ENCODE data around the gene FMN1. TPM values are rescaled to one million over a fixed set of nuclear protein-coding genes. Genes with fewer than 3 reads are reported as not detected.

FMN1 gene
- total RNA-seq, 1 donor from 2014 or later: 20.1 TPM

GRCh38 chr15:33034588-33034987, 159.9 kb downstream of the FMN1 start:
- no peaks in the 10 kb centered on the region for H3K27me3 ChIP-seq
- H3K36me3 ChIP-seq: no peaks in the 10 kb centered on the region
- H3K9me3 ChIP-seq: no peaks in the 10 kb centered on the region
- no peak for DNase-seq (ENCODE audit: extremely low spot score in 2 of 2)
- no peaks in the 10 kb centered on the region for H3K4me1 ChIP-seq
- H3K27ac ChIP-seq: no peak overlapping the region
- intact Hi-C loops (cut with DNase I): no loop called here
- H3K4me3 ChIP-seq: no peak overlapping the region
- TF ChIP-seq CTCF (IDR thresholded peaks at IDR 0.05) (no peak), POLR2AphosphoS5 (IDR thresholded peaks at IDR 0.05; ENCODE audit: insufficient read depth in 1 of 2, low read depth in 1 of 2) (no peak), POLR2A (IDR thresholded peaks at IDR 0.05) (no peak)

DNA sequence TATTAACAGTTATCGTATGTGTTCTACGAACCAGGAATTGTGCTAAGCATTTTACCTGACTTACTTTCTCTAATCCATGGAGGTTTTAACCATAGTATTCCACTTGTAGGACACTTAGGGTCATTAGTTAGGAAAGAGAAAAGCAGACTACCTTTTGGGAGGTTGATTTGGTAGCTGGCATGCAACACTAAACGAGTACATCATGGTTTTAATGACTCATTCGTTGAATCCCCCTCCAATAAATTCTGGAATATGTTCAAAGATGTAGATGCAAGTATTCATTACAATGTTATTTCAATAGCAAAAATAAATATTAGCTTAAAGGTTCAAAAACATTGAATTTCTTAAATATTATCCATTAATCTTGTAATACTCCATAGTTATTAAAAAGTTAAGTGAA, 162.5 kb downstream of the FMN1 start:
- no peaks in the 10 kb centered on the region for H3K27me3 ChIP-seq
- no peak for DNase-seq (ENCODE audit: extremely low spot score in 2 of 2)
- H3K4me1 ChIP-seq: no peaks in the 10 kb centered on the region
- H3K9me3 ChIP-seq: no peaks in the 10 kb centered on the region
- no peak overlapping the region for H3K4me3 ChIP-seq
- H3K36me3 ChIP-seq: no peaks in the 10 kb centered on the region
- intact Hi-C loops (cut with DNase I): no loop called here
- no peak overlapping the region for H3K27ac ChIP-seq
- TF ChIP-seq POLR2A (IDR thresholded peaks at IDR 0.05): no peak
- TF ChIP-seq CTCF (IDR thresholded peaks at IDR 0.05): no peak
- no peak for TF ChIP-seq POLR2AphosphoS5 (IDR thresholded peaks at IDR 0.05; ENCODE audit: insufficient read depth in 1 of 2, low read depth in 1 of 2)

- Histone ChIP-seq H3K27ac (no peak overlapping the region), H3K27me3 (no peaks in the 10 kb centered on the region), H3K9me3 (no peaks in the 10 kb centered on the region), H3K4me3 (no peak overlapping the region), H3K4me1 (no peaks in the 10 kb centered on the region), H3K36me3 (no peaks in the 10 kb centered on the region)
- intact Hi-C loops (cut with DNase I): no loop called here
- TF ChIP-seq CTCF (IDR thresholded peaks at IDR 0.05) (no peak), POLR2AphosphoS5 (IDR thresholded peaks at IDR 0.05; ENCODE audit: insufficient read depth in 1 of 2, low read depth in 1 of 2) (no peak), POLR2A (IDR thresholded peaks at IDR 0.05) (no peak)
- DNase-seq (ENCODE audit: extremely low spot score in 2 of 2): no peak
Observed at GRCh38 chr15:33031324-33031821, 163.1 kb downstream of the FMN1 start.

GRCh38 chr15:33030315-33030714, 164.2 kb downstream of the FMN1 start:
- TF ChIP-seq POLR2A (IDR thresholded peaks at IDR 0.05) (no peak), CTCF (IDR thresholded peaks at IDR 0.05) (no peak), POLR2AphosphoS5 (IDR thresholded peaks at IDR 0.05; ENCODE audit: insufficient read depth in 1 of 2, low read depth in 1 of 2) (no peak)
- no peak overlapping the region for H3K27ac ChIP-seq
- H3K4me3 ChIP-seq: no peak overlapping the region
- H3K4me1 ChIP-seq: no peaks in the 10 kb centered on the region
- no peaks in the 10 kb centered on the region for H3K9me3 ChIP-seq
- intact Hi-C loops (cut with DNase I): no loop called here
- DNase-seq (ENCODE audit: extremely low spot score in 2 of 2): no peak
- H3K27me3 ChIP-seq: no peaks in the 10 kb centered on the region
- H3K36me3 ChIP-seq: no peaks in the 10 kb centered on the region

- Histone ChIP-seq H3K4me3 (no peak overlapping the region), H3K4me1 (no peaks in the 10 kb centered on the region), H3K27me3 (no peaks in the 10 kb centered on the region), H3K36me3 (no peaks in the 10 kb centered on the region), H3K9me3 (no peaks in the 10 kb centered on the region), H3K27ac (no peak overlapping the region)
- DNase-seq (ENCODE audit: extremely low spot score in 2 of 2): no peak
- TF ChIP-seq POLR2AphosphoS5 (IDR thresholded peaks at IDR 0.05; ENCODE audit: insufficient read depth in 1 of 2, low read depth in 1 of 2) (no peak), CTCF (IDR thresholded peaks at IDR 0.05) (no peak), POLR2A (IDR thresholded peaks at IDR 0.05) (no peak)
- intact Hi-C loops (cut with DNase I): no loop called here
Observed at GRCh38 chr15:33029109-33029652, 165.3 kb downstream of the FMN1 start.

All from vagina (tissue), 2 donors.